Transverse colon (tissue), 4 donors: ENCODE measurements around the gene TECPR1. TPM values are rescaled to one million over a fixed set of nuclear protein-coding genes. Genes with fewer than 3 reads are reported as not detected.

Source experiments
- DNase-seq: peaks from one replicate; pipeline ENCODE4 v3.0.0-alpha.2; 2019
- H3K27ac ChIP-seq, 4 donors: fragments of 200-600 bp; sonication (generic); 2 replicates each; pipeline ENCODE4 v1.5.1; 2016 to 2018; ENCODE audit warnings: inconsistent platforms in 4 of 4
- H3K27me3 ChIP-seq: fragments of 200-600 bp; sonication (generic); 2 replicates; pipeline ENCODE4 v1.5.1; 2017; ENCODE audit warnings: inconsistent platforms
- H3K36me3 ChIP-seq, 4 donors: fragments of 200-600 bp; sonication (generic); 2 replicates each; pipeline ENCODE4 v1.5.1; 2017 to 2019; ENCODE audit warnings: inconsistent platforms in 4 of 4
- H3K4me1 ChIP-seq, 4 donors: fragments of 200-600 bp; sonication (generic); 2 replicates each; pipeline ENCODE4 v1.5.1; 2017 to 2020; ENCODE audit warnings: inconsistent platforms in 4 of 4
- H3K4me3 ChIP-seq, 4 donors: fragments of 200-600 bp; sonication (generic); 1 replicate in 1 of 4; 2 replicates in 3 of 4; pipeline versions ENCODE4 v1.5.1 to v1.6.1; 2017 to 2019; ENCODE audit warnings: inconsistent platforms in 4 of 4
- H3K9me3 ChIP-seq, 2 donors: fragments of 200-600 bp; sonication (generic); 2 replicates each; pipeline ENCODE4 v1.5.1; 2017 to 2019; ENCODE audit warnings: inconsistent platforms in 2 of 2
- EP300 ChIP-seq: sonication (generic); formaldehyde crosslinking; IDR thresholded peaks from one replicate; pipeline ENCODE4 v1.6.1; 2017; ENCODE audit warnings: antibody characterized with exemption, low read depth
- POLR2A ChIP-seq: fragments of 450-650 bp; IDR thresholded peaks from one replicate; pipeline ENCODE4 v1.6.1; 2016; ENCODE audit warnings: antibody characterized with exemption, mild to moderate bottlenecking, moderate library complexity
- POLR2AphosphoS5 ChIP-seq, 3 donors: sonication (generic); formaldehyde crosslinking; IDR thresholded peaks; one replicate each; pipeline ENCODE4 v1.6.1; 2016; ENCODE audit warnings: antibody characterized with exemption in 3 of 3
- WGBS, 2 donors: methylation state at CpG; one replicate each; pipeline ENCODE4 v1.1.5; 2018; ENCODE audit warnings: low coverage in 1 of 2; 5-methylcytosine and 5-hydroxymethylcytosine counted together
- in situ Hi-C, 4 donors: fragments of 200-750 bp; cut with MboI; loops; one replicate each; pipeline versions ENCODE4 v1.15.0 to v1.15.1; 2017; ENCODE audit warnings: low sequenced_read_pairs in 3 of 4, low pct_ligation_motif_present in 1 of 4, low pct_unique_long_range_greater_than_20kb in 1 of 4
- intact Hi-C: fragments of 100-400 bp; cut with DNase I; formaldehyde crosslinking; loops from one replicate; pipeline ENCODE4 v1.15.1; 2023; ENCODE audit warnings: low total_unique reads
- total RNA-seq, 4 donors: library from RNA; depleted of rRNA; stranded (reverse); fragments of >200 nt; gene quantifications; one replicate each; pipeline ENCODE4 v1.1.0, GENCODE V29; 2016
- TF ChIP-seq, protein P1 (sequence below), 5 experiments: fragments of 200-600 bp in 3 of 5; fragments of 450-650 bp in 2 of 5; sonication (generic) in 3 of 5; IDR thresholded peaks; 1 replicate in 2 of 5; 2 replicates in 3 of 5; pipeline ENCODE4 v1.5.1; 2016 to 2017; ENCODE audit warnings: antibody characterized with exemption in 5 of 5, inconsistent platforms in 3 of 5, mild to moderate bottlenecking in 2 of 5, moderate library complexity in 1 of 5

TECPR1 gene
- total RNA-seq, 4 donors from 2014 or later, result 23.1 to 43.0 (median 28.8) TPM

- Histone ChIP-seq H3K4me3 (no peak overlapping the region), H3K27me3 (no peaks in the 10 kb centered on the region), H3K27ac (no peak overlapping the region), H3K9me3 (no peaks in the 10 kb centered on the region), H3K4me1 (peaks cover 0 to 36% (median 14%) of the 10 kb centered on the region in 4 donors), H3K36me3 (peaks cover 0 to 5% (median 0%) of the 10 kb centered on the region in 4 donors)
- TF ChIP-seq EP300 (no peak), POLR2A (no peak), POLR2AphosphoS5 (IDR thresholded peaks at IDR 0.05) (no peak)
- TF ChIP-seq, protein P1, sequence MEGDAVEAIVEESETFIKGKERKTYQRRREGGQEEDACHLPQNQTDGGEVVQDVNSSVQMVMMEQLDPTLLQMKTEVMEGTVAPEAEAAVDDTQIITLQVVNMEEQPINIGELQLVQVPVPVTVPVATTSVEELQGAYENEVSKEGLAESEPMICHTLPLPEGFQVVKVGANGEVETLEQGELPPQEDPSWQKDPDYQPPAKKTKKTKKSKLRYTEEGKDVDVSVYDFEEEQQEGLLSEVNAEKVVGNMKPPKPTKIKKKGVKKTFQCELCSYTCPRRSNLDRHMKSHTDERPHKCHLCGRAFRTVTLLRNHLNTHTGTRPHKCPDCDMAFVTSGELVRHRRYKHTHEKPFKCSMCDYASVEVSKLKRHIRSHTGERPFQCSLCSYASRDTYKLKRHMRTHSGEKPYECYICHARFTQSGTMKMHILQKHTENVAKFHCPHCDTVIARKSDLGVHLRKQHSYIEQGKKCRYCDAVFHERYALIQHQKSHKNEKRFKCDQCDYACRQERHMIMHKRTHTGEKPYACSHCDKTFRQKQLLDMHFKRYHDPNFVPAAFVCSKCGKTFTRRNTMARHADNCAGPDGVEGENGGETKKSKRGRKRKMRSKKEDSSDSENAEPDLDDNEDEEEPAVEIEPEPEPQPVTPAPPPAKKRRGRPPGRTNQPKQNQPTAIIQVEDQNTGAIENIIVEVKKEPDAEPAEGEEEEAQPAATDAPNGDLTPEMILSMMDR (IDR thresholded peaks at IDR 0.05), result no peak
- intact Hi-C loops (loop anchor here (5.0 kb wide), 2 partner anchors 60 to 145 kb away; partner anchors contain the start of gene LMTK2), in situ Hi-C loops (loop anchor here in 2 of 4 donors (10.0 to 25.0 kb wide), 2 partner anchors 143 to 155 kb away; no protein-coding TSS in a partner anchor)
- 91 to 100% methylated on average over 3 to 15 of the region's 15 CpGs for WGBS, 2 donors
- DNase-seq, result no peak
Observed at GRCh38 chr7:98167653-98168052, 84.4 kb downstream of the TECPR1 start.

- intact Hi-C loops (loop anchor here (5.0 kb wide), 2 partner anchors 59 to 144 kb away; partner anchors contain the start of gene LMTK2), in situ Hi-C loops (loop anchor here in 2 of 4 donors (10.0 to 25.0 kb wide), 2 partner anchors 142 to 154 kb away; no protein-coding TSS in a partner anchor)
Observed at GRCh38 chr7:98166668-98166970, 85.4 kb downstream of the TECPR1 start.

DNA sequence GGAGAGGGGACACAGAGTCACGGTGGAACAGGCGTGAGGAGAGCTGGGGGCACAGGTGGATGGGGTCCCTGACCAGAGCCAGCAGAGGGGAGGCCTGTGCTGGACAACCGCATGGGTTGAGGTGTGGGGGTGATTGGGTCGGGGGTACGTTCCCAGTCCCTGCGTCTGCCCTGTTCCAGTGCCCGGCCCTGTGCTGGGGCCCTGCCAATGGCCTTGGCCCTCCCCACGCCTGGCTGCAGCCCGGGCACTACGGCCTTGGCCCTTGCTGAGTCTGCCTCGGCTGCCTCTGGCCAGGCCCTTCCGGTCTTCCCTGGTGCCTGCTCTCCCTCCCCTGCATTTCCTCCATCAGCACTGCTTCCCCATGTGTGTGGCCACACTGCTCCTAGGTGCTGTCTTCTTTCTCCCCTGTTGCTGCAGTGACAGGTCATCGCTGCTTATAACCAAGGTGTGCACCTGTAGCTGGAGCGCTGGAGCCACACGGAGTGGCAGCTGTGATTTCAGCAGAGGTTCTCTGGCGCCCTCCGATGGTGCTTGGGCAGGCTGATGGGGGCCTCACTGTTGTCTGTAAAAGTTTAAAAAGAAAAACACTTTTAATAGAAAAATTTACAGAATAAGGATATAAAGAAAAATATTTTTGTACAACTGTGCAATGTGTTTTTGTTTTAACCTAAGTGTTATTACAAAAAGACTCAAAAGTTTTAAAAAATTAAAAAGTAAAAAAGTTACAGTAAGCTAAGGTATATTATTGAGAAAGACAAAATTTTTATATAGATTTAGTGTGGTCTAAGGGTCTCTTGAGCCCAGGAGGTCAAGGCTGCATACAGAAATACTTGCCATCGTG lies 86.0 kb downstream of the TECPR1 start:
- peaks cover 0 to 36% (median 15%) of the 10 kb centered on the region in 4 donors for H3K4me1 ChIP-seq
- intact Hi-C loops (loop anchor here (5.0 kb wide), 2 partner anchors 59 to 144 kb away; partner anchors contain the start of gene LMTK2), in situ Hi-C loops (loop anchor here in 2 of 4 donors (10.0 to 25.0 kb wide), 2 partner anchors 141 to 154 kb away; no protein-coding TSS in a partner anchor)
- peak; percentile 72 for DNase-seq
- no peak for TF ChIP-seq POLR2AphosphoS5 (IDR thresholded peaks at IDR 0.05)
- TF ChIP-seq, protein P1 (IDR thresholded peaks at IDR 0.05), result peak; percentile 52 to 80 (median 60)
- H3K4me3 ChIP-seq, result no peak overlapping the region
- H3K27me3 ChIP-seq, result no peaks in the 10 kb centered on the region
- H3K9me3 ChIP-seq, result no peaks in the 10 kb centered on the region
- H3K27ac ChIP-seq, result no peak overlapping the region
- H3K36me3 ChIP-seq, result no peaks in the 10 kb centered on the region
- 42 to 70% methylated on average over 4 to 18 of the region's 18 CpGs for WGBS, 2 donors

More at GRCh38 chr7:98166668-98166970, 85.4 kb downstream of the TECPR1 start:
- Histone ChIP-seq H3K36me3 (no peaks in the 10 kb centered on the region), H3K4me1 (peaks cover 0 to 36% (median 15%) of the 10 kb centered on the region in 4 donors), H3K9me3 (no peaks in the 10 kb centered on the region), H3K4me3 (no peak overlapping the region), H3K27me3 (no peaks in the 10 kb centered on the region), H3K27ac (no peak overlapping the region)
- 65 to 86% methylated on average over 2 of the region's 2 CpGs for WGBS, 2 donors
- TF ChIP-seq EP300, result no peak
- DNase-seq, result no peak

Other genes starting within 250 kb of the TECPR1 start
- gene LMTK2, start 145.4 kb downstream of the TECPR1 start, total RNA-seq, result 100 to 1,000 TPM in 1 of 4 donors, 10 to 100 TPM in 3; 51.6 to 106 (median 62.2) TPM
- gene BHLHA15, start 40.8 kb downstream of the TECPR1 start, total RNA-seq, result 1 to 10 TPM in 2 of 4 donors, not detected in 2; 2.0 to 7.3 TPM
- 10 to 100 TPM in 3 of 4 donors, 1 to 10 TPM in 1; 9.8 to 87.5 (median 51.5) TPM for gene BRI3, start 29.5 kb upstream of the TECPR1 start, total RNA-seq
- 10 to 100 TPM; 39.8 to 59.8 (median 53.3) TPM for gene BAIAP2L1, start 148.9 kb upstream of the TECPR1 start, total RNA-seq